Measurements from ENCODE around the gene CDC42SE1. TPM values are rescaled to one million over a fixed set of nuclear protein-coding genes. Genes with fewer than 3 reads are reported as not detected.

Gene CDC42SE1, protein sequence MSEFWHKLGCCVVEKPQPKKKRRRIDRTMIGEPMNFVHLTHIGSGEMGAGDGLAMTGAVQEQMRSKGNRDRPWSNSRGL
- total RNA-seq (2013): 283 TPM
- 100 to 1,000 TPM in 1 of 3 donors, 10 to 100 TPM in 2; 62.1 to 302 (median 75.7) TPM for polyA plus RNA-seq
- polyA minus RNA-seq: 73.3 and 99.7 TPM in 2 replicates
- total RNA-seq: 236 to 410 (median 297) reads per million in 11 experiments

DNA sequence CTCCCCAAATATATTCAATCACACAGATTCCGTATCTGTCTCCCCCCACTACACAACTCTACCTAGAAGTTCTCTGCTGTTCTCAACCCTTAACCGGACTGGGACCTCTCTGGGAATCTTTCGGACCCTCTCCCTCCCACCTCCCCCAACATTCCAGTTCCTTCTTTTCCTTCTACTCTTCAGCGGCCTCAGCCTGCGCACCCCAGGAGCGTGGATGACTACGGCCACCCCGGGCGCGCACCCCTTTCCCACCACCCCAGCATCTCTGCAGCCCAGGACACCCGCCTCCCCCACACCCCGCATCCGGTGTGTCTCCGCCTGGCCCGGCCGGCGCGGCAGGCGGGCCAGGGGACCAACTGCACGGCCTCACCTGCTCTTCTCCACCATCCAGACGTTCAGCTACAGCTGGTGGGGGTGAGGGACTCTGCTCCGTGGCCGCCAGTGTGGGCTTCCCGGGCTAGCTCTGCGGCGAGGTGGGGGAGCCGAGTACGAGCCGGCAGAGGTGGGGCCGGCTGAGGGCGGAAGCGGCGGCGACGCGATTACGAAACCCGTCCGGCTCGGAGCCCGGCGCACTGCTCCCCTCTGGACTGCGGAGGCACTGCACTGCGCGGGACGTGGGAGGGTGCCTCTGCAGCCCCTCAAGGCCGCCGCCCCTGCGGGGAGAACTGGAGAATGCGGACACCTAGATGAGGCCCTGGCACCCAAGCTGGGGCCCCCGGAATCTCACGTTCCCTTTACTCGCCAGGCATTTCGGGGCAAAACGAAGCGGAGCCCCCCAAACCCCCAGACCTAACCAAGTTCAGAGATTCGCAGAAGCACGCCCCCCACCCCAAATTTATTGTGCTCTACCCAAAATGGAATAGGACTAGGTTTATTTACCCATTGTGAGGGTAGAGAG lies at the start of gene CDC42SE1:
Gene CDC42SE1, minus strand, starts transcription at position 514 of the 898 bp plus-strand sequence. CDS start 3,892 bp downstream, outside the sequence.
- peaks cover 18 to 23% of the 10 kb centered on the region in 2 donors for H3K36me3 ChIP-seq (replicated peaks in 1 of 2; ENCODE audit: control insufficient read depth in 1 of 2, insufficient read depth in 2 of 2, low read length in 2 of 2)
- DNase-seq: peak; percentile 84 to 90 (median 89)
- Mint-ChIP-seq H3K36me3 (peaks cover 34 to 38% of the 10 kb centered on the region in 2 donors), H3K4me1 (peaks cover 51% of the 10 kb centered on the region), H3K27me3 (ENCODE audit: low read depth in 3 of 3) (peaks cover 2 to 5% (median 2%) of the 10 kb centered on the region in 3 donors), H3K27ac (peak within 1 kb of the TSS; percentile 98 to 100 (median 99)), H3K4me3 (peak within 1 kb of the TSS; percentile 99), H3K9me3 (no peaks in the 10 kb centered on the region)
- peaks cover 49% of the 10 kb centered on the region for H4K20me1 ChIP-seq (ENCODE audit: insufficient read depth, low read length)
- no peaks in the 10 kb centered on the region for H3K27me3 ChIP-seq (ENCODE audit: control insufficient read depth in 2 of 2, insufficient read depth in 2 of 2, low read length in 2 of 2)
- H3K4me3 ChIP-seq (replicated peaks in 1 of 3; ENCODE audit: low read depth in 2 of 3, low read length in 3 of 3): peak within 1 kb of the TSS; percentile 79 to 99 (median 99)
- peak within 1 kb of the TSS; percentile 97 for H3K9ac ChIP-seq (ENCODE audit: insufficient read depth, low read length, poor library complexity, severe bottlenecking)
- peaks cover 42 to 50% of the 10 kb centered on the region in 2 donors for H3K4me1 ChIP-seq (ENCODE audit: control insufficient read depth in 1 of 2, insufficient read depth in 2 of 2, low read length in 2 of 2)
- under 1% methylated on average over 44 of the region's 58 CpGs for WGBS (ENCODE audit: insufficient coverage)
- peak within 1 kb of the TSS; percentile 93 to 94 for H3K27ac ChIP-seq (ENCODE audit: low read depth in 1 of 2, low read length in 2 of 2)
- intact Hi-C loops (cut with micrococcal nuclease): loop anchor here in 1 of 2 donors (5.0 kb wide), 2 partner anchors 37 to 52 kb away; partner anchors contain the start of genes MINDY1 and PRUNE1
- peak within 1 kb of the TSS; percentile 89 for H3K4me2 ChIP-seq (replicated peaks; ENCODE audit: extremely low read depth, low read length, poor library complexity, severe bottlenecking)
- TF ChIP-seq, protein P1, sequence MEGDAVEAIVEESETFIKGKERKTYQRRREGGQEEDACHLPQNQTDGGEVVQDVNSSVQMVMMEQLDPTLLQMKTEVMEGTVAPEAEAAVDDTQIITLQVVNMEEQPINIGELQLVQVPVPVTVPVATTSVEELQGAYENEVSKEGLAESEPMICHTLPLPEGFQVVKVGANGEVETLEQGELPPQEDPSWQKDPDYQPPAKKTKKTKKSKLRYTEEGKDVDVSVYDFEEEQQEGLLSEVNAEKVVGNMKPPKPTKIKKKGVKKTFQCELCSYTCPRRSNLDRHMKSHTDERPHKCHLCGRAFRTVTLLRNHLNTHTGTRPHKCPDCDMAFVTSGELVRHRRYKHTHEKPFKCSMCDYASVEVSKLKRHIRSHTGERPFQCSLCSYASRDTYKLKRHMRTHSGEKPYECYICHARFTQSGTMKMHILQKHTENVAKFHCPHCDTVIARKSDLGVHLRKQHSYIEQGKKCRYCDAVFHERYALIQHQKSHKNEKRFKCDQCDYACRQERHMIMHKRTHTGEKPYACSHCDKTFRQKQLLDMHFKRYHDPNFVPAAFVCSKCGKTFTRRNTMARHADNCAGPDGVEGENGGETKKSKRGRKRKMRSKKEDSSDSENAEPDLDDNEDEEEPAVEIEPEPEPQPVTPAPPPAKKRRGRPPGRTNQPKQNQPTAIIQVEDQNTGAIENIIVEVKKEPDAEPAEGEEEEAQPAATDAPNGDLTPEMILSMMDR (IDR thresholded peaks at IDR 0.05): peak; percentile 98
- H2AFZ ChIP-seq (ENCODE audit: insufficient read depth, low read depth, low read length, poor library complexity, severe bottlenecking): peak within 1 kb of the TSS; percentile 83
- H3K79me2 ChIP-seq (ENCODE audit: insufficient read depth, low read length): peaks cover 57% of the 10 kb centered on the region
- H3K9me3 ChIP-seq (replicated peaks in 1 of 2; ENCODE audit: control insufficient read depth in 1 of 2, insufficient read depth in 1 of 2, low read length in 2 of 2): no peaks in the 10 kb centered on the region

DNA sequence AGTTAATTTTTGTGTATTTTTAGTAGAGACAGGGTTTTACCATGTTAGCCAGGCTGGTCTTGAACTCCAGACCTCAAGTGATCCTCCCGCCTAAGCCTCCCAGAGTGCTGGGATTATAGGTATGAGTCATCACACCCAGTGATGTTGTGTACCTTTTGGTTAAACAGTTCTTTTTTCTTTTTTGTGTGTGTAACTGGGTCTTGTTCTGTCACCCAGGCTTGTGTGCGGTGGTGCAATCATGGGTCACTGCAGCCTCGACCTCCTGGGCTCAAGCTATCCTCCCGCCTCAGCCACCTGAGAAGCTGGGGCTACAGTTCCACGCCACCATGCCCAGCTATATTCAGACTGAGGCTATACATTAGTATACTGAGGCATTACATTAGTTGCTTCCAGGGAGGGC lies 48.9 kb upstream of the CDC42SE1 start:
- Mint-ChIP-seq H3K36me3 (peaks cover 34 to 67% of the 10 kb centered on the region in 2 donors), H3K9me3 (no peaks in the 10 kb centered on the region), H3K4me1 (no peaks in the 10 kb centered on the region), H3K4me3 (no peak overlapping the region), H3K27ac (peak overlapping the region in 1 of 7 donors; percentile 30), H3K27me3 (ENCODE audit: low read depth in 3 of 3) (peaks cover 0 to 3% (median 0%) of the 10 kb centered on the region in 3 donors)
- Histone ChIP-seq H3K4me2 (replicated peaks; ENCODE audit: extremely low read depth, low read length, poor library complexity, severe bottlenecking) (no peak overlapping the region), H4K20me1 (ENCODE audit: insufficient read depth, low read length) (no peaks in the 10 kb centered on the region), H3K9ac (ENCODE audit: insufficient read depth, low read length, poor library complexity, severe bottlenecking) (no peak overlapping the region), H3K27me3 (ENCODE audit: control insufficient read depth in 2 of 2, insufficient read depth in 2 of 2, low read length in 2 of 2) (no peaks in the 10 kb centered on the region), H3K9me3 (replicated peaks in 1 of 2; ENCODE audit: control insufficient read depth in 1 of 2, insufficient read depth in 1 of 2, low read length in 2 of 2) (no peaks in the 10 kb centered on the region), H3K4me3 (replicated peaks in 1 of 3; ENCODE audit: low read depth in 2 of 3, low read length in 3 of 3) (no peak overlapping the region), H2AFZ (ENCODE audit: insufficient read depth, low read depth, low read length, poor library complexity, severe bottlenecking) (no peak overlapping the region), H3K79me2 (ENCODE audit: insufficient read depth, low read length) (no peaks in the 10 kb centered on the region), H3K27ac (ENCODE audit: low read depth in 1 of 2, low read length in 2 of 2) (no peak overlapping the region), H3K36me3 (replicated peaks in 1 of 2; ENCODE audit: control insufficient read depth in 1 of 2, insufficient read depth in 2 of 2, low read length in 2 of 2) (peaks cover 10 to 35% of the 10 kb centered on the region in 2 donors), H3K4me1 (ENCODE audit: control insufficient read depth in 1 of 2, insufficient read depth in 2 of 2, low read length in 2 of 2) (no peaks in the 10 kb centered on the region)
- DNase-seq: no peak
- TF ChIP-seq, protein P1 (IDR thresholded peaks at IDR 0.05): no peak
- 93% methylated on average over 3 of the region's 5 CpGs for WGBS (ENCODE audit: insufficient coverage)
- intact Hi-C loops (cut with micrococcal nuclease): loop anchor here in 1 of 2 donors (10.0 kb wide), 1 partner anchor 116 kb away; no protein-coding TSS in a partner anchor
